GM12878 (cell line): ENCODE data around the gene UMAD1. TPM values are rescaled to one million over a fixed set of nuclear protein-coding genes. Genes with fewer than 3 reads are reported as not detected.
A peak's percentile ranks its signal among the peaks of the same experiment; 100 is the strongest.

Experiments used
- ATAC-seq: fragments of 200-7000 bp; cut with Tn5 transposase; 3 replicates; pipeline ENCODE4 v1.9.1; 2020; ENCODE audit warnings: mild to moderate bottlenecking, moderate library complexity
- BruUV-seq: library from RNA; stranded (reverse); fragments of 400-500 nt; replicated peaks from 2 replicates; lab custom pipeline; 2021; lab: Mats Ljungman, UMichigan
- CTCF ChIA-PET: fragments of 300-600 bp; sonication (Branson Sonifier 250); formaldehyde crosslinking; extraction: SDS; loops from one replicate; lab custom pipeline; 2021; ENCODE audit warnings: inconsistent platforms; lab: Yijun Ruan, JAX
- POLR2A ChIA-PET: fragments of 350-600 bp; formaldehyde crosslinking; extraction: SDS; loops from one replicate; lab custom pipeline; 2021; ENCODE audit warnings: inconsistent platforms; lab: Charles Lee
- RAD21 ChIA-PET: fragments of 300-600 bp; sonication (Branson Sonifier 250); formaldehyde crosslinking; loops from one replicate; lab custom pipeline; 2023; ENCODE audit warnings: antibody characterized with exemption; ENCODE audit not compliant: unreplicated experiment; lab: Charles Lee
- SMC1A ChIA-PET: fragments of 300-600 bp; sonication (Branson Sonifier 250); formaldehyde crosslinking; loops from one replicate; lab custom pipeline; 2023; ENCODE audit not compliant: unreplicated experiment, uncharacterized antibody; lab: Charles Lee
- DNase-seq: peaks from one replicate; pipeline ENCODE4 v3.0.0-alpha.2; 2011; ENCODE audit warnings: low read depth, low spot score
- FAIRE-seq: peaks from 3 replicates; lab custom pipeline; 2011; peaks lifted over from hg19 to GRCh38; lab: Jason Lieb, UNC
- H2AFZ ChIP-seq: 2 replicates; pipeline ENCODE4 v1.6.0; 2011; ENCODE audit warnings: low read depth, low read length, control low read depth; ENCODE audit not compliant: control insufficient read depth
- H3K27ac ChIP-seq: 2 replicates; pipeline ENCODE4 v1.5.1; 2011; ENCODE audit warnings: control low read depth; ENCODE audit not compliant: control insufficient read depth, insufficient read depth
- H3K27me3 ChIP-seq, 2 experiments: replicated peaks in 1 of 2; 2 replicates each; pipeline versions ENCODE4 v1.6.0 to v1.6.1; 2011; ENCODE audit warnings: low read length in 1 of 2; ENCODE audit not compliant: control insufficient read depth in 2 of 2, insufficient read depth in 2 of 2
- H3K36me3 ChIP-seq, 2 experiments: 2 replicates each; pipeline ENCODE4 v1.5.1; 2011; ENCODE audit warnings: low read length in 1 of 2; ENCODE audit not compliant: control insufficient read depth in 2 of 2, insufficient read depth in 2 of 2
- H3K4me1 ChIP-seq: 2 replicates; pipeline ENCODE4 v1.6.1; 2011; ENCODE audit warnings: mild to moderate bottlenecking, low read length, moderate library complexity, mixed read lengths; ENCODE audit not compliant: control insufficient read depth, insufficient read depth
- H3K4me2 ChIP-seq: 2 replicates; pipeline ENCODE4 v1.6.0; 2011; ENCODE audit warnings: control low read depth; ENCODE audit not compliant: control insufficient read depth, insufficient read depth
- H3K4me3 ChIP-seq: fragments of 200-600 bp; sonication (generic); 2 replicates; pipeline ENCODE4 v1.5.1; 2016
- H3K79me2 ChIP-seq: 2 replicates; pipeline ENCODE4 v1.6.0; 2011; ENCODE audit warnings: low read length; ENCODE audit not compliant: control insufficient read depth, insufficient read depth
- H3K9ac ChIP-seq: 2 replicates; pipeline ENCODE4 v1.8.0; 2011; ENCODE audit warnings: low read length, control low read depth, mixed read lengths; ENCODE audit not compliant: control insufficient read depth, insufficient read depth
- H3K9me3 ChIP-seq: replicated peaks from 3 replicates; pipeline ENCODE4 v1.5.1; 2011; ENCODE audit warnings: mild to moderate bottlenecking, low read length; ENCODE audit not compliant: control insufficient read depth, insufficient read depth
- H4K20me1 ChIP-seq: 2 replicates; pipeline ENCODE4 v1.6.0; 2011; ENCODE audit not compliant: control insufficient read depth, insufficient read depth
- BHLHE40 ChIP-seq, 2 experiments: fragments of 450-650 bp in 1 of 2; IDR thresholded peaks; 2 replicates each; pipeline ENCODE4 v1.6.1; 2011 to 2017; ENCODE audit warnings: low read depth in 2 of 2, borderline replicate concordance in 1 of 2, improper control_type of control experiment in 1 of 2, low read length in 1 of 2, mild to moderate bottlenecking in 1 of 2
- DPF2 ChIP-seq: fragments of 450-650 bp; IDR thresholded peaks from 2 replicates; pipeline ENCODE4 v1.6.1; 2017; ENCODE audit warnings: mild to moderate bottlenecking
- JUND ChIP-seq: IDR thresholded peaks from 2 replicates; pipeline ENCODE4 v1.6.1; 2012; ENCODE audit warnings: low read depth, mild to moderate bottlenecking, low read length, improper control_type of control experiment, moderate library complexity
- KLF5 ChIP-seq: fragments of 450-650 bp; IDR thresholded peaks from 2 replicates; pipeline ENCODE4 v1.6.1; 2014; ENCODE audit warnings: mild to moderate bottlenecking; ENCODE audit not compliant: partially characterized antibody
- MEF2A ChIP-seq: IDR thresholded peaks from 2 replicates; pipeline ENCODE4 v1.6.1; 2011; ENCODE audit warnings: low read depth, mild to moderate bottlenecking, low read length, moderate library complexity; ENCODE audit not compliant: insufficient read depth
- PRDM15 ChIP-seq: fragments of 450-650 bp; formaldehyde crosslinking; IDR thresholded peaks from 2 replicates; pipeline ENCODE4 v1.4.0; 2020; ENCODE audit warnings: mild to moderate bottlenecking, moderate library complexity
- RFX5 ChIP-seq: IDR thresholded peaks from 2 replicates; pipeline ENCODE4 v1.6.1; 2011; ENCODE audit warnings: low read depth, low read length, improper control_type of control experiment
- RUNX3 ChIP-seq: IDR thresholded peaks from 2 replicates; pipeline ENCODE4 v1.6.1; 2012; ENCODE audit warnings: low read length, inconsistent platforms
- SMAD1 ChIP-seq: fragments of 450-650 bp; IDR thresholded peaks from 2 replicates; pipeline ENCODE4 v1.6.1; 2018; ENCODE audit warnings: mild to moderate bottlenecking, low read depth; ENCODE audit not compliant: partially characterized antibody
- YBX1 ChIP-seq: fragments of 450-650 bp; IDR thresholded peaks from 2 replicates; pipeline ENCODE4 v1.6.1; 2016; ENCODE audit warnings: antibody characterized with exemption
- ZNF687 ChIP-seq: fragments of 450-650 bp; IDR thresholded peaks from 2 replicates; pipeline ENCODE4 v1.6.1; 2017; ENCODE audit warnings: mild to moderate bottlenecking, moderate library complexity
- ZSCAN29 ChIP-seq: fragments of 450-650 bp; IDR thresholded peaks from 2 replicates; pipeline ENCODE4 v1.6.1; 2017; ENCODE audit warnings: mild to moderate bottlenecking, moderate library complexity
- WGBS: methylation state at CpG from one replicate; pipeline ENCODE4 v1.1.6; 2016; ENCODE audit warnings: low lambda C conversion rate; ENCODE audit not compliant: insufficient replicate concordance, insufficient coverage; ENCODE audit errors: missing lambda C conversion rate; 5-methylcytosine and 5-hydroxymethylcytosine counted together
- in situ Hi-C: fragments of 300-500 bp; cut with MboI; formaldehyde crosslinking; loops from 9 replicates; pipeline ENCODE4 v1.14.3; 2018; ENCODE audit warnings: mixed read lengths
- intact Hi-C: fragments of 100-400 bp; cut with micrococcal nuclease; formaldehyde crosslinking; loops from one replicate; pipeline ENCODE4 v1.14.2; 2022; ENCODE audit not compliant: unreplicated experiment
- polyA plus RNA-seq, 11 experiments: library from polyadenylated mRNA; depleted of rRNA in 4 of 11; unstranded in 6 of 11; stranded (reverse) in 5 of 11; fragments of >200 nt; fragmentation: Nextera tagmentation in 4 of 11; fragmentation: Illumina TruSeq in 1 of 11; extraction: Ambion mirVana in 4 of 11; extraction: Trizol in 1 of 11; gene quantifications; 1 replicate in 1 of 11; 2 replicates in 10 of 11; pipeline versions ENCODE4 v1.2.1 to v1.2.3, GENCODE V29; 2011 to 2016; ENCODE audit warnings: inconsistent platforms in 2 of 11, missing spikeins in 2 of 11, low read depth in 1 of 11
- total RNA-seq, 4 experiments: library from RNA; depleted of rRNA in 3 of 4; stranded (reverse); fragments of >200 nt in 3 of 4; fragmentation: Illumina TruSeq in 1 of 4; extraction: Trizol in 1 of 4; gene quantifications; 2 replicates each; pipeline versions ENCODE4 v1.2.1 to v1.2.3, GENCODE V29; 2013 to 2021

Gene UMAD1
- total and polyA plus RNA-seq, 10 of the 15 experiments (the other 5 are each of a cell fraction or from before 2014, with no cell fraction given) = 6.0 to 28.6 (median 9.3) TPM

- TF ChIP-seq DPF2 (no peak), SMAD1 (no peak), PRDM15 (no peak), RFX5 (no peak), KLF5 (no peak)
Measured at GRCh38 chr7:7819442-7820247, 179.1 kb downstream of the UMAD1 start (continued).

- DNase-seq = no peak
- Histone ChIP-seq H3K27ac (peak overlapping the region; percentile 53), H3K9ac (no peak overlapping the region), H3K27me3 (no peaks in the 10 kb centered on the region), H3K79me2 (no peaks in the 10 kb centered on the region), H3K4me1 (peaks cover 50% of the 10 kb centered on the region), H4K20me1 (no peaks in the 10 kb centered on the region), H3K4me3 (no peak overlapping the region), H2AFZ (no peak overlapping the region), H3K9me3 (peaks cover 4% of the 10 kb centered on the region; the same call in 2 of the 3 replicates), H3K4me2 (peak overlapping the region; percentile 68), H3K36me3 (no peaks in the 10 kb centered on the region)
- no TSS peak for BruUV-seq
- ATAC-seq = peak; percentile 43
- FAIRE-seq = no peak
- ChIA-PET POLR2A (interaction anchor here (0.9 to 2.5 kb wide), 12 partner anchors 15 to 178 kb away, joined by 3 to 10 read pairs (median 4); no protein-coding TSS in a partner anchor), SMC1A (interaction anchor here (0.7 to 6.6 kb wide), 38 partner anchors 9 to 370 kb away, joined by 3 to 36 read pairs (median 5); partner anchors contain the start of genes GLCCI1 and UMAD1), CTCF (interaction anchor here (0.6 to 2.2 kb wide), 15 partner anchors 10 to 546 kb away, joined by 3 to 10 read pairs (median 3); no protein-coding TSS in a partner anchor), RAD21 (interaction anchor here (0.7 to 7.7 kb wide), 41 partner anchors 12 to 476 kb away, joined by 3 to 56 read pairs (median 5); partner anchors contain the start of genes GLCCI1 and RPA3)
- WGBS = 35% methylated on average over 1 of the region's 1 CpG
- in situ Hi-C loops = loop anchor here (5.0 kb wide), 1 partner anchor 147 kb away; the partner anchor contains the start of gene GLCCI1
- intact Hi-C loops = loop anchor here (2.0 kb wide), 4 partner anchors 48 to 356 kb away; partner anchors contain the start of gene GLCCI1
- TF ChIP-seq BHLHE40 (IDR thresholded peaks at IDR 0.05; ENCODE audit: borderline replicate concordance in 1 of 2, low read depth in 2 of 2, low read length in 1 of 2) (no peak), MEF2A (no peak), JUND (no peak), ZSCAN29 (no peak), RUNX3 (no peak), YBX1 (no peak), ZNF687 (peak; percentile 41)
Measured at GRCh38 chr7:7820409-7820808, 179.9 kb downstream of the UMAD1 start.
